ENCODE results near the gene PPARD.
A peak's percentile ranks its signal among the peaks of the same experiment; 100 is the strongest.

PPARD gene

DNA sequence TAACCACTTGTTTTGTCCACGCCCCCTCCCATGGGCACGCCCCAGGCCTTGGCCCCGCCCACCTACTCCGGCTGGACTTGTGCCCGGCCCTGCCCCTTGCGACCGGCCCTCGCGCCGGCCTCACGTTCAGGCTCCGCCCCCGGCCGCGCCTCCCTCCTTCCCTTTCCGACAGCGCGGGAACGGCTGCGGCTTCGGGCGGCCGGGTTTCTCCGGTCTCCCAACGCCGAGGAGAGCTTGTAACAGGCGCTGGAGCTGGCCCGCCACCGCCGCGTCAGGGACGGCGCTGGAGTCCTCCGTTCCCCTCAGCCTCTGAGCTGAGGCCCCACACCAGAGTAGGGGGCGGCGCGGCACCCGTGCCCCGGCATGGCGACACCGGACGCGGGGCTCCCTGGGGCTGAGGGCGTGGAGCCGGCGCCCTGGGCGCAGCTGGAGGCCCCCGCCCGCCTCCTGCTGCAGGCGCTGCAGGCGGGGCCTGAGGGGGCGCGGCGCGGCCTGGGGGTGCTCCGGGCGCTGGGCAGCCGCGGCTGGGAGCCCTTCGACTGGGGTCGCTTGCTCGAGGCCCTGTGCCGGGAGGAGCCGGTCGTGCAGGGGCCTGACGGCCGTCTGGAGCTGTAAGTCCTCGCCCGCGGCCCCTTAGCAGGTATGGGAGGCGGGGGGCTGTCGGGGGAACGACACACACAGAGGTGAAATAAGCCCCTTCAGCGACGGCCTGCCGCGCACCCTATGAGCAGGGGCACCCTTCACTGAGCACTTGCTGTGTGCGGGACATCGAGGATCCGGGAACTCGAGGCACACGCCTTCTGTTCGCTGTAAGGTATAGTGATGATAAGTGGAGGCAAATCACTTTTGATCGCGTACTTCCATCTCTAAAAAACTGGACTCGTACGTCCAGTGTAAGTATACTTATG lies 110.1 kb downstream of the PPARD start, which contains the start of gene FANCE:
Gene FANCE, plus strand, starts transcription at position 156 of the 908 bp plus-strand sequence. Its CDS starts 208 bp downstream, at position 364.
- TF ChIP-seq, protein P1, sequence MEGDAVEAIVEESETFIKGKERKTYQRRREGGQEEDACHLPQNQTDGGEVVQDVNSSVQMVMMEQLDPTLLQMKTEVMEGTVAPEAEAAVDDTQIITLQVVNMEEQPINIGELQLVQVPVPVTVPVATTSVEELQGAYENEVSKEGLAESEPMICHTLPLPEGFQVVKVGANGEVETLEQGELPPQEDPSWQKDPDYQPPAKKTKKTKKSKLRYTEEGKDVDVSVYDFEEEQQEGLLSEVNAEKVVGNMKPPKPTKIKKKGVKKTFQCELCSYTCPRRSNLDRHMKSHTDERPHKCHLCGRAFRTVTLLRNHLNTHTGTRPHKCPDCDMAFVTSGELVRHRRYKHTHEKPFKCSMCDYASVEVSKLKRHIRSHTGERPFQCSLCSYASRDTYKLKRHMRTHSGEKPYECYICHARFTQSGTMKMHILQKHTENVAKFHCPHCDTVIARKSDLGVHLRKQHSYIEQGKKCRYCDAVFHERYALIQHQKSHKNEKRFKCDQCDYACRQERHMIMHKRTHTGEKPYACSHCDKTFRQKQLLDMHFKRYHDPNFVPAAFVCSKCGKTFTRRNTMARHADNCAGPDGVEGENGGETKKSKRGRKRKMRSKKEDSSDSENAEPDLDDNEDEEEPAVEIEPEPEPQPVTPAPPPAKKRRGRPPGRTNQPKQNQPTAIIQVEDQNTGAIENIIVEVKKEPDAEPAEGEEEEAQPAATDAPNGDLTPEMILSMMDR (IDR thresholded peaks at IDR 0.05; ENCODE audit: extremely low read depth, insufficient read depth, missing control alignments): no peak
- in situ Hi-C loops (cut with MboI; ENCODE audit: low pct_unique_long_range_greater_than_20kb, low sequenced_read_pairs, unreplicated experiment): loop anchor here (10.0 kb wide), 1 partner anchor 128 kb away; no protein-coding TSS in a partner anchor
- DNase-seq (ENCODE audit: low spot score): peak; percentile 97

DNA sequence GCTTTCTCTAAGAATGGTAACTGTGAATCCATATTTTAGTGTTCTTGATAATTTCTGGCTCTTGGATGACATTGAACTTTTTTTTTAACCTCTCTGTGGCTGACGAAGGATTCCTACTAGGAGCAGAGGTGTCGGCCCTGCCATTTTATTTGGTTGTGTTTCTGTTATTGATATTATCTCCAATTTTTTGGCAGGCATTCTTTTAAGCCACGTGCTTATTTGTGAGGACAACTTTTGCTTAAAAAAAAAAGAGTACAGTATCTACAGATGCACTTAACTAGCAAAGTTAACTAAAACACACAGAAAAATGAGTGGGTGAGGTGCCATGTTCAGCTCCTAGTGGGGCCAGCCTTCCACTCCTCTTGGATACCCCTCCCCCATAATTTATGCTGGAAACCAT lies 110.9 kb downstream of the PPARD start:
- no peak for DNase-seq (ENCODE audit: low spot score)
- in situ Hi-C loops (cut with MboI; ENCODE audit: low pct_unique_long_range_greater_than_20kb, low sequenced_read_pairs, unreplicated experiment): loop anchor here (10.0 kb wide), 1 partner anchor 128 kb away; no protein-coding TSS in a partner anchor
- TF ChIP-seq, protein P1 (IDR thresholded peaks at IDR 0.05; ENCODE audit: extremely low read depth, insufficient read depth, missing control alignments): no peak

DNA sequence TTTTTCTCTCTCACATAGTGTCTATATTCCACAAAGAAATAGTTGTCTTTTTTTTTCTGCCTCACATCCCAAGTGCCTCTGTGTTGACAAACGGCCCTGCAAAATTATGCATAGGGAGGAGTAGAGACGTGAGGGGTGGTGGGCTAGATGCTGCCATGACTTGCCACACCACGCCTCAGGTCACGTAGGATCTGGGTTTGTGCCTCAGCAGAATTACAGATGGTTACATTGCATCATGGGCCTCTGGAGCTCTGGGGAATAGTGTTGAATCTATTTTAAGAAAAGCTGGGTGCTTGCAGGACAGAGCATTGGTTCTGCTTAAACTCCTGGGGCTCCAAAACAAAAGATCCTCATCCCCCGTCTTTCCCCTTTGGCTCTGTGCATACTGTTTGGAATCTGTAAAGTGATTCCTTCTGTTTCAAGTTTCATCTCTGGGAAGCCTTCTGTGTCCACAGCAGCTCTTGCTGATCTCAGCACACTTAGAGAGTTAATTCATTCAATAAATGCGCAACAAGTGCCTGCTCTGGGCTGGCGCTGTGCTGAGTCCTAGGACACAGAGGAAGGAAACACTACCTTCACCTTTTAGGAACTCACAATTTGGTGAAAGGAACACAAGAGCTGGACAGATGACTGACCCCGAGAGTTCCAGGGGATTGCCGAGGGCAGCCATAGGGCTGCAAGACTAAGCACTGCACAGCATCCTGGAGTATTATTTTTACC lies 112.2 kb downstream of the PPARD start:
- DNase-seq (ENCODE audit: low spot score): no peak
- TF ChIP-seq, protein P1 (IDR thresholded peaks at IDR 0.05; ENCODE audit: extremely low read depth, insufficient read depth, missing control alignments): no peak
- in situ Hi-C loops (cut with MboI; ENCODE audit: low pct_unique_long_range_greater_than_20kb, low sequenced_read_pairs, unreplicated experiment): loop anchor here (10.0 kb wide), 1 partner anchor 130 kb away; no protein-coding TSS in a partner anchor

DNA sequence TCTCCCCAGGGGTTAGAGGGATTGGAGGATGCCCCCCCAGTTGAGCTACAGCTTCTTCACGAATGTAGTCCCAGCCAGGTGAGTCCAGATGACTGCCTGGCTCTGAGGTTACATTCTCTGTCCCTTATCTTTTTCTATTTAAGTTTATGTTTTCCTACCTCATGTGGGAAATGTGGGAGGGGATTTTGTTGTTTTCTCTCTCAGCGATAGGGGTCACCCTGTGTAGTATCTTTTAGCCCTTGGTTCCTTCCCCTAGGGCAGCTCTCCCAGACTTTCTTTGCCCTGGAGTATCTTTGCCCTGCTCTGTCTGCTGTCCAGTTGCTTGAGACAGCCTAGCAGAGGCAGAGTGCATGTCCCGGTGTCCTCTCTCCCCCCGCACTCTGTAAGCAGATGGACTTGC lies 115.5 kb downstream of the PPARD start:
- DNase-seq (ENCODE audit: low spot score): no peak
- in situ Hi-C loops (cut with MboI; ENCODE audit: low pct_unique_long_range_greater_than_20kb, low sequenced_read_pairs, unreplicated experiment): loop anchor here (10.0 kb wide), 1 partner anchor 133 kb away; no protein-coding TSS in a partner anchor
- TF ChIP-seq, protein P1 (IDR thresholded peaks at IDR 0.05; ENCODE audit: extremely low read depth, insufficient read depth, missing control alignments): no peak

DNA sequence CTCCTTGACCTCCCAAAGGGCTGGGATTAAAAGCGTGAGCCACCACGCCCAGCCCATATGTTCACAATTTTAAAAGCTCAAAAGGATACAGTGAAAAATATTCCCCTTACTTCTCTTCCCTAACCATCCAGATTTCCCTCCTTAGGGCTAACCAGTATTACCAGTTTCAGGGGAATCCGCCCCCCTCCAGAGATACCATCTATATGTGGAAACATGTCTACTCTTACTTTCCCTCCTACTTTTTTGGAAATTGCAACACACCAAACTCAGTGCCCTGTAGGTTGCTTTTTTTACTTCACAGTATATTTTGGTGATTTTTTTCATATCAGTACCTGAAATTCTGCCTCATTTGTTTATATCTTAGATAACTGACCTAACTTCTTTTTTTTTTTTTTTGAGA lies 118.9 kb downstream of the PPARD start:
- TF ChIP-seq, protein P1 (IDR thresholded peaks at IDR 0.05; ENCODE audit: extremely low read depth, insufficient read depth, missing control alignments): no peak
- in situ Hi-C loops (cut with MboI; ENCODE audit: low pct_unique_long_range_greater_than_20kb, low sequenced_read_pairs, unreplicated experiment): no loop called here

DNA sequence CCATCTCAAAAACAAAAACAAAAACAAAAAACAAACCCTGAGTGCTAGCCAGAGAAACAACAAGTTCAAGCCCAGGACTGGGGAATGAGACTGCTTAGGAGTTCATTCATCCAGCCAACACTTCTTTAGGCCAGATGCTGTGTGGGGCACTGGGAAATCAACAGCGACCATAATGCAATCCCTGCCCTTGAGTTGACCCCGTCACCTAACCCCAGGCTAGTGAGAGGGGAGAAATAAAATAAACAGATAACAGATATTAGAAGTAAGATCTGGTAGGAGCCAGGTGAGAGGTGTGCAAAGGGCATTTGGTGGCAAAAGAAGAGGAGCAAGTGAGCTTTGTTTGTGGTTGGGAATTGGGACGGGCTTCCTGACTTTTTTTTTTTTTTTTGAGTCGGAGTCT lies 120.9 kb downstream of the PPARD start:
- DNase-seq (ENCODE audit: low spot score): no peak
- TF ChIP-seq, protein P1 (IDR thresholded peaks at IDR 0.05; ENCODE audit: extremely low read depth, insufficient read depth, missing control alignments): no peak
- in situ Hi-C loops (cut with MboI; ENCODE audit: low pct_unique_long_range_greater_than_20kb, low sequenced_read_pairs, unreplicated experiment): no loop called here

More for the DNA sequence above, 118.9 kb downstream of the PPARD start:
- no peak for DNase-seq (ENCODE audit: low spot score)
